Measurements from ENCODE around the gene RABGEF1. TPM values are rescaled to one million over a fixed set of nuclear protein-coding genes. Genes with fewer than 3 reads are reported as not detected.
"Not testable (repeated sequence)": the region's sequence is repeated elsewhere in the genome, so short reads cannot be mapped to it uniquely, and the experiment has no call there.

The RABGEF1 gene
- total RNA-seq, 4 donors from 2014 or later = 31.0 to 35.6 (median 34.5) TPM

GRCh38 chr7:66837661-66838060 lies 97.1 kb downstream of the RABGEF1 start:
- H3K9me3 ChIP-seq = no peaks in the 10 kb centered on the region
- no peaks in the 10 kb centered on the region for H3K4me1 ChIP-seq
- WGBS, 2 donors = 91 to 93% methylated on average over 8 to 9 of the region's 9 CpGs
- no peak overlapping the region for H3K27ac ChIP-seq
- no peaks in the 10 kb centered on the region for H3K27me3 ChIP-seq
- no peaks in the 10 kb centered on the region for H3K36me3 ChIP-seq
- no peak overlapping the region for H3K4me3 ChIP-seq
- TF ChIP-seq CTCF (IDR thresholded peaks at IDR 0.05) (no peak), EP300 (IDR thresholded peaks at IDR 0.05) (no peak), POLR2A (IDR thresholded peaks at IDR 0.05) (no peak)
- DNase-seq (ENCODE audit: low spot score in 2 of 2) = no peak

GRCh38 chr7:66839814-66840213 lies 99.3 kb downstream of the RABGEF1 start:
- no peaks in the 10 kb centered on the region for H3K36me3 ChIP-seq
- peaks cover 0 to 14% (median 7%) of the 10 kb centered on the region in 4 donors for H3K4me1 ChIP-seq
- no peak overlapping the region for H3K4me3 ChIP-seq
- TF ChIP-seq CTCF (IDR thresholded peaks at IDR 0.05) (no peak), EP300 (IDR thresholded peaks at IDR 0.05) (no peak), POLR2A (IDR thresholded peaks at IDR 0.05) (no peak)
- DNase-seq (ENCODE audit: low spot score in 2 of 2) = no peak
- H3K9me3 ChIP-seq = no peaks in the 10 kb centered on the region
- 75 to 85% methylated on average over 8 of the region's 8 CpGs for WGBS, 2 donors
- H3K27me3 ChIP-seq = no peaks in the 10 kb centered on the region
- no peak overlapping the region for H3K27ac ChIP-seq

- no peaks in the 10 kb centered on the region for H3K36me3 ChIP-seq
- H3K27ac ChIP-seq = no peak overlapping the region
- no peak for DNase-seq (ENCODE audit: low spot score in 2 of 2)
- no peak for TF ChIP-seq CTCF (IDR thresholded peaks at IDR 0.05)
- no peak for TF ChIP-seq EP300 (IDR thresholded peaks at IDR 0.05)
- no peak for TF ChIP-seq POLR2A (IDR thresholded peaks at IDR 0.05)
- WGBS, 2 donors = 91 to 92% methylated on average over 5 of the region's 5 CpGs
- no peaks in the 10 kb centered on the region for H3K9me3 ChIP-seq
- no peaks in the 10 kb centered on the region for H3K27me3 ChIP-seq
- peaks cover 0 to 14% (median 8%) of the 10 kb centered on the region in 4 donors for H3K4me1 ChIP-seq
- no peak overlapping the region for H3K4me3 ChIP-seq
Observed at GRCh38 chr7:66840316-66840715, 99.8 kb downstream of the RABGEF1 start.

- no peaks in the 10 kb centered on the region for H3K27me3 ChIP-seq
- WGBS, 2 donors = 90 to 95% methylated on average over 5 of the region's 5 CpGs
Observed at GRCh38 chr7:66841898-66842297, 101.4 kb downstream of the RABGEF1 start.

GRCh38 chr7:66843492-66843891 lies 103.0 kb downstream of the RABGEF1 start:
- H3K27me3 ChIP-seq; H3K27ac ChIP-seq; H3K36me3 ChIP-seq; DNase-seq (ENCODE audit: low spot score in 2 of 2); H3K9me3 ChIP-seq: not testable (repeated sequence)
- peaks cover 0 to 31% (median 12%) of the 10 kb centered on the region in 4 donors for H3K4me1 ChIP-seq
- H3K4me3 ChIP-seq = peak overlapping the region in 2 of 4 donors; percentile 76 to 86
- WGBS, 2 donors = 68 to 71% methylated on average over 7 of the region's 7 CpGs

More at GRCh38 chr7:66841898-66842297, 101.4 kb downstream of the RABGEF1 start:
- H3K4me3 ChIP-seq = no peak overlapping the region
- no peak for TF ChIP-seq POLR2A (IDR thresholded peaks at IDR 0.05)
- no peak for TF ChIP-seq CTCF (IDR thresholded peaks at IDR 0.05)
- TF ChIP-seq EP300 (IDR thresholded peaks at IDR 0.05) = no peak
- peaks cover 0 to 22% (median 12%) of the 10 kb centered on the region in 4 donors for H3K4me1 ChIP-seq
- no peak for DNase-seq (ENCODE audit: low spot score in 2 of 2)
- no peak overlapping the region for H3K27ac ChIP-seq
- no peaks in the 10 kb centered on the region for H3K36me3 ChIP-seq
- no peaks in the 10 kb centered on the region for H3K9me3 ChIP-seq
